IPS-NIHi11 (cell line): ENCODE results near the gene ADM2.

Experiments used
- DNase-seq: peaks from one replicate; pipeline ENCODE4 v3.0.0; 2012; ENCODE audit warnings: mixed read lengths, low spot score

The ADM2 gene

DNA sequence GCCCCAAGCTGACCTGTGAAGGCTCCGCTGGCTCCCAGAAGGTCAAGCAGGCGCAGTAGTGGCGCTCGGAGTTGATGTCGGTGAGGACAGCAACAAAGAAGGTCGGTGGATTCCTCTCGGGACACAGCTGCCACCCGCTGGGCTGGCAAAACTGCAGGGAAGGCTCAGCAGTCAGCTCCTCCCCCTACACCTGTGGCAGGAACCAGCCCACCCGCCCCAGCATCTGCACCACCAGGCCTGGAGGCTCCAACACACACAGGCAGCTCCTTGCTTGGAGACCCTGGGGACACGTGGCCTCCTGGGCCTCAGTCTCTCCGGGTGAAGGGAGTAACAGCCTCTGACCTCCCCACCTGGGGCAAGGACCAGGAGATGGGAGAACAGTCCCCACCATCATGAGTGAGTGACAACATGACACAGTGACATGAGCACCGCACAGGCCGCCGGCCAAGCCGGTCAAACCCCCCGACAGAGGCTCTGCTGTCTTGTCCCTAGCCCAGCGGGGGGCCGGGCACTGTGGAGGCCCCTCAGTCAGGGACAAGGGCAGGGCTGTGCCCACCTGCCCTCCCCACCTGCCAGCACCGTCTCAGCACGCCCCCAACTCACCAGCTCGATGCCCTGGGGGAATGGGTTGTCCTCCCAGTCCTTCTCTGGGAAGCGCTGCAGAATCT lies 13.4 kb upstream of the ADM2 start:
- no peak for DNase-seq

- DNase-seq, result no peak
These were observed 12.7 kb upstream of the ADM2 start for GRCh38 chr22:50468626-50469025.

DNA sequence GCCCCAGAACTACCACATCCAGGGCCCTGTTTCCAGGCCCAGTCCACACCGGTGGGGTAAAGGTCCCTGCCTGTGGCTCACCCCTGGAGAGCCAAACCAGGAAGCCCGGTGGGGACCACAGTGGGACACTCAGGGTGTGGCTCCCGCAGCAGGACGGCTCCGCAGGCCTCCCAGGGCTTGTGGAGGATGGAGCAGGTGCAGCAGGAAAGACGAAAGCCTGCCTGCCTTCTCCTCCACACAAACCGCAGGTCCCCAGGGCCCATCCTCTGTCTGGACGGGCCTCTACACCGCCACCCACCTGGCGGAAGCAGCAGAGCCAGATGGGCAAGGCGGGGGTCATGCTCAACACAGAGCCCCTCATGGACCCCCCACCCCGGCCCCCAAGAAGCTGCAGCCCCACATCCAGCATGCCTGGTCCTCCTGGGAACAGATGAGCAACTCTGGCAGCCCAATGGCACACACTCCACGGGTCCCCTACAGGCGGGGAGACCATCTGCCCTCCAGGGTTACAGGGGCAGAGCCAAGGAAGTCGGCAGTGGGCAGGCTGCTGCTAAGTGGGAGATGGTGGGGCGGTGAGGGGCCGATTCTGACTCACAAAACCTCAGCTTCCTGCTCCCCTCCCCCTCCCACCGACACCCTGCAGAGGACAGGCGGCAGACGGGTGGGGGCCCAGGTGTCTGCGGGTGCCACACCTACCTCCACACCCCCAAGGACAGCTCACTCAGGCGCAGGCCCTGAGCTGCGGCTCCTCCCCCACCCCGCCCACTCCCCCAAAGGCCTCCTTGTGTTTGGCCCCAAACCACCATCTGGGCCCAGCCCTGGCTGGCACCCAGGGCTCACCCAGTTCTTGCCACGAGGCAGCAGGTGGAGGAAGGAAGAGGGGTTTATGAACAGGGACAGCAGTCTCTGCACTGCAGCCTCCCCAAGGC lies 11.7 kb upstream of the ADM2 start:
- DNase-seq, result peak; percentile 75

GRCh38 chr22:50470491-50470890 lies 10.9 kb upstream of the ADM2 start:
- DNase-seq, result no peak

GRCh38 chr22:50471197-50471847 lies 10.0 kb upstream of the ADM2 start:
- DNase-seq, result no peak

DNA sequence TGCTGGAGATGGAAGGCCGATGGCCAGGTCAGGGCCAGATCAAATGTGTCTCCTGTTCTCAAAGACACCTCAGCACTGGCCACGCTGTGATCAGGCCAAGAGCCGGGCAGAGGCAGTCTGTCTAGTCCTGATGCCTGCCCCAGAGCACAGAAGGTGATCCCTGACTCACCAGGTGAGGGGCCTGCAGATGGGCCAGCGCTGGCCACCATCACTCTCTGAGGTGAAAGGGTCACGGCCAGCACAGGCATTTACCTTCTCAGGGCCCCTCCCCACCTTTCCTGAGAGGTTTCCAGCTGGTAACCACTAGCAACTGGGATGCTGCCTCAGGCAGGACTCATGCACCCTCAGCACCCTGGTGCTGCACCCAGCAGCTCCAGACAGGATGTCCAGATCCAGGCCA lies 9.4 kb upstream of the ADM2 start:
- no peak for DNase-seq

- DNase-seq, result no peak
These were observed 8.3 kb upstream of the ADM2 start for GRCh38 chr22:50473088-50473487.

GRCh38 chr22:50473855-50474671 lies 7.3 kb upstream of the ADM2 start:
- peak; percentile 76 for DNase-seq

GRCh38 chr22:50474710-50475651 lies 6.4 kb upstream of the ADM2 start, which contains the start of gene SBF1:
Gene SBF1 (minus strand): TSS chr22:50475035. CDS start chr22:50474840, 195 bp downstream.
- peak; percentile 99 for DNase-seq

DNA sequence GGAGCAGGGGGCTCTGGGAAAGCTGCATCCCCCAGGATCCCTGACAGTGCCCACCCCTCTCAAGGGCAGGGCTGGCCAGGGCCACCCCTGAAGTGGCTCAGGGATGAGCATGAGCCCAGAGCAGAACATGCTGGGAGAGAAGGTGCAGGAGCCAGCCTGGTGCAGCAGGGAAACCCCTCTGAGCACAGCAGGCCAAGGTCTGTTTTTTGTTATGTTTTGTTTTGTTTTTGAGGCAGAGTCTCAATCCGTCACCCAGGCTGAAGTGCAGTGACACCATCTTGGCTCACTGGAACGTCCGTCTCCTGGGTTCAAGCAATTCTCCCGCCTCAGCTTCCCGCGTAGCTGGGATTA lies 5.7 kb upstream of the ADM2 start:
- DNase-seq, result no peak

- DNase-seq, result no peak
These were observed 4.5 kb upstream of the ADM2 start for GRCh38 chr22:50476868-50477267.

GRCh38 chr22:50477923-50478322 lies 3.4 kb upstream of the ADM2 start:
- DNase-seq, result no peak

DNA sequence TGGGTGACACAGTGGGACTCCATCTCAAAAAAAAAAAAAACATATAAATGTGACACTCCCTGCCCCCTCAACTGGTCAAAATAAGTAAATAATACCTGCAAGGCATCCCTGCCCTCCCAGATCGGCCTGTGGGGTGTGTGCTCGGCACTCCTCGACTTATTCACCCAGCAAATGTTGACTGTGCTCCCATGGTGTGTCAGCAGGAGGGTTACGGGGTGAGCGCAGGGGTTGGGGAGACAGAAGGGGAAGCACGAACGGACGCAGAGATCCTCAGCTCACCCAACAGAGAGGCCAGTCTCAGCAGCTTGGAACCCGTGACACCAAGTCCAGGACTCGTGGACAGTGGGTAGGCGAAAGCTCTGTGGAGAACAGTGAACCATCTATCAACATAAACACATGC lies 1.6 kb upstream of the ADM2 start:
- DNase-seq, result no peak

DNA sequence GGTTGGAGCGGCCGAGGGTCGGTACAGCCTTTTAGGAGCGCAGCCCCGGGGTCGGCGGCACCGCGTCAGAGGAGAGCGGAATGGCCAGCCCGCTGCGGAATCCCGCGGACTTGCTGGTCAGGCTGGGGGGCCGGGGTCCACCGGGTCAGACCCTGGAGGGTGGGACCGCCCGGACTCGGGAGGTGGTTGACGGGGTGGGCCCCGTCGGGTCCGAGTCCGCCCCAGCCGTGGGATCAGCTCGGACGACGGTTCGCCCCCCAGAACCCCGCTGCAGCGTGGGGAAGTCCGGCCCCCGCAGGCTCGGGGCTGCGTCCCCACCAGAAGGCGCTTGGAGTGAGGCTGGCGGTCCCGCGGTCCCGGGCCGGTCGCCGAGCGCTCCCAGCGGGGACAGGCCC lies 301 bp upstream of the ADM2 start:
- no peak for DNase-seq

DNA sequence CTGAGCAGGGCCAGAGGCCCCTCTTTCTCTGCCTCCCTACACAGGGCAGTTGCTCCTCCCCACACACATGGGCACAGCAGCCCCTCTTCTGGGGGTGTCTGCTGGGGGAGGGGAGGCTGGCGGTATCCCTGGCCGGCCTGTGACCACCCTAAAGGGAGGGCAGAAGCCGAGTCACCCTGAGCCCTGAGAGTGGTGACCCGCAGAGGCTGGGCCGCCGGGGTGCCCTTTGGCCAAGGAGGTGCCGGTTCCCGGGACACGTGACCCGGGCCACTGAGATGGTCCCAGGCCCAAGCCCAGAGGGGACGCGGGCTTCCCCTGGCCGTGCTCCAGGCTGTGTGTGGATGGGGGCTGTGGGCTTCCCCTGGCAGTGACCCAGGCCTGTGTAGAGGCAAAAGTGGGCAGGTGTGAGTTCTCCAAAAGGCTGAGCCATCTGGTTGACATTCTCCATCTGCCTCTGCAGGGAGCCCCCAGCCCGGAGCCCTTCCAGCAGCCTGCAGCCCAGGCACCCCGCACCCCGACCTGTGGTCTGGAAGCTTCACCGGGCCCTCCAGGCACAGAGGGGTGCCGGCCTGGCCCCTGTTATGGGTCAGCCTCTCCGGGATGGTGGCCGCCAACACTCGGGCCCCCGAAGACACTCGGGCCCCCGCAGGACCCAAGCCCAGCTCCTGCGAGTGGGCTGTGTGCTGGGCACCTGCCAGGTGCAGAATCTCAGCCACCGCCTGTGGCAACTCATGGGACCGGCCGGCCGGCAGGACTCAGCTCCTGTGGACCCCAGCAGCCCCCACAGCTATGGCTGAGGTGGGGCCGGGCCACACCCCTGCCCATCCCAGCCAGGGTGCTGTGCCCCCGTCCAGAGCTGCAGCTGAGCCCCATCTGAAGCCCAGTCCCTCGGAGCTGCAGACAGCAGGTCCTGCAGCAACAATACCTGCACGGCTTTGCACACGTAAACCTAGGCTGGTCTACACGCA lies 1.0 kb downstream of the ADM2 start:
- DNase-seq, result no peak

DNA sequence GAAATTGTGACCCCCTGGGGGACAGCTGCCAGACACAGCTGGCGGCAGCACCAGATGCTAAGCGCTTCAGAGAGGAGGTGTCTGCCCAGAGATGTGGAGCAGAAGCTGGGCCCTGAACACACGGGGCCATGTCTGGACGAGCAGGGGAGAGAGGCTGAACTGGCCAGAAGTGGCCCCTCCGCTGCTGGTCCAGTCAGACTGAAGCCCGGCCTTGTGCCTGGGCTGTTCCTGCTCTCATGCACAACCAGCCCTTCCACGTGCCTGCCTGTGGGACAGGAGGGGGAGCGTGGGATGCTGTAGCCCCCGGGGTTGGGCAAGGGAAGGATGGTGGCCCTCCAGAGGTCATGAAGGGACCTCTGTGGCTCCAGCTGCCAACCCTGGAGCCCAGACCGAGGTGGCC lies 1.8 kb downstream of the ADM2 start:
- DNase-seq, result no peak

GRCh38 chr22:50483556-50483955 lies 2.2 kb downstream of the ADM2 start:
- DNase-seq, result no peak

DNA sequence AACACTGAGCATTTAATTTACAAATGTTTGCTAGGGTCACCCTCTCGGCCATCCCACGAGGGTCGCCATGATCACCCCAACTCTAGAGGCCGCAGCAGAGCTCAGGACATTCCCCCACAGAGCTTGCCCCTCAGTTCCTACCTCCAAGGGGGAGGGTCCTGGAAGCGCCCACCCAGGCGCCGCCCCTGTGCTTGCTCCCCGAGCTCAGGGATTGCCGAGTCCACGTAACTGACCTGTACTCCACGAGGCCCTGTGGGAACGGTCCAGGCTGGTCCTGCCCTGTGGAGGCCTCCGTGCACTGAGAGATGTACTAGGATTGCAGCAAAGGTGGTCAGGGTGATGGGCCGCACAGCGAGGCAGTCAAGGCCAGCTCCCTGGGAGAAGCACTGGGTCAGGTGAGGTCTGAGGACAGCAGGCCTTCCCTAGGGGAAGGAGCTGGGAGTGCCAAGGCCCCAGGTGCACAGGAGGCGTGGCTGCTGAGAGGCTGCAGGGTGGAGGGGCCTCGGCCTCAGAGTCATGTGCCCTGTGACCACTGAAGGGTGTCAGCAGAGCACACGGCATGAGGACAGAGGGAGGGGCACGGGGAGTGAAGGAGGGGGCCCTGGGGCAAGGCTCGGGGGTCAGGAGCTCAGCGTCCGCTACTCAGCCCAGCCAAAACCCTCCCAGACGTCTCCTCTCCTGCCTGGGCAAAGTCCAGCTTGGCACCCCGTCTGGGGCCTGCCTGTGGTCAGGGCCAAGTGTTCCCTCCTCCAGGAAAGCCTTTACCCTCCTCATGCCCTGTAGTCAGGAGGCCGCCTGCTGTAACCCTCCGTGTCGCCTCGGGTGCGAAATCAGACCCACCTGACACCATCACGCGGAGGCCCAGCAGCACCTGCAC lies 2.9 kb downstream of the ADM2 start:
- DNase-seq, result no peak
